NB4 (cell line): ENCODE results near the gene CFL1.

Experiments
- CTCF ChIP-seq: IDR thresholded peaks from one replicate; pipeline ENCODE4 v1.5.1; 2012; ENCODE audit warnings: low read depth, low read length
- MYC ChIP-seq: IDR thresholded peaks from 2 replicates; pipeline ENCODE4 v1.6.1; 2011; ENCODE audit warnings: low read depth, low read length
- POLR2A ChIP-seq: IDR thresholded peaks from 2 replicates; pipeline ENCODE4 v1.6.1; 2011; ENCODE audit warnings: mild to moderate bottlenecking; ENCODE audit not compliant: insufficient read length; ENCODE audit errors: extremely low read depth

GRCh38 chr11:65899356-65900124 lies 41.6 kb upstream of the CFL1 start:
- TF ChIP-seq POLR2A: peak; percentile 37
- no peak for TF ChIP-seq CTCF
- TF ChIP-seq MYC: peak; percentile 98
